Thyroid gland (tissue), 4 donors: Measurements from ENCODE around the gene CNPPD1. TPM values are rescaled to one million over a fixed set of nuclear protein-coding genes. Genes with fewer than 3 reads are reported as not detected.

Experiments used
- DNase-seq, 2 donors: peaks; one replicate each; pipeline ENCODE4 v3.0.0-alpha.2; 2019
- H3K27ac ChIP-seq, 3 donors: fragments of 200-600 bp; sonication (generic); 1 replicate in 2 of 3; 2 replicates in 1 of 3; pipeline ENCODE4 v1.5.1; 2016 to 2019; ENCODE audit warnings: mild to moderate bottlenecking in 1 of 3, moderate library complexity in 1 of 3
- H3K27me3 ChIP-seq: fragments of 200-600 bp; sonication (generic); one replicate; pipeline ENCODE4 v1.5.1; 2019
- H3K36me3 ChIP-seq, 2 donors: fragments of 200-600 bp; sonication (generic); one replicate each; pipeline ENCODE4 v1.5.1; 2016 to 2019
- H3K4me1 ChIP-seq, 2 donors: fragments of 200-600 bp; sonication (generic); one replicate each; pipeline ENCODE4 v1.5.1; 2017 to 2019
- H3K4me3 ChIP-seq, 3 donors: fragments of 200-600 bp; sonication (generic); replicated peaks in 1 of 3; 1 replicate in 2 of 3; 2 replicates in 1 of 3; pipeline ENCODE4 v1.5.1; 2016; ENCODE audit warnings: mild to moderate bottlenecking in 1 of 3
- H3K9me3 ChIP-seq: fragments of 200-600 bp; sonication (generic); one replicate; pipeline ENCODE4 v1.5.1; 2017
- CTCF ChIP-seq, 6 experiments: fragments of 200-600 bp in 3 of 6; fragments of 450-650 bp in 3 of 6; sonication (generic) in 3 of 6; IDR thresholded peaks; one replicate each; pipeline ENCODE4 v1.5.1; 2016 to 2019; ENCODE audit warnings: antibody characterized with exemption in 6 of 6, mild to moderate bottlenecking in 2 of 6, inconsistent platforms in 1 of 6, moderate library complexity in 1 of 6
- POLR2A ChIP-seq, 2 donors: fragments of 450-650 bp; IDR thresholded peaks; one replicate each; pipeline ENCODE4 v1.6.1; 2017; ENCODE audit warnings: antibody characterized with exemption in 2 of 2, mild to moderate bottlenecking in 2 of 2, moderate library complexity in 1 of 2
- WGBS, 2 donors: methylation state at CpG; one replicate each; pipeline ENCODE4 v1.1.5; 2017; 5-methylcytosine and 5-hydroxymethylcytosine counted together
- intact Hi-C: fragments of 100-400 bp; cut with DNase I; formaldehyde crosslinking; loops from one replicate; pipeline ENCODE4 v1.15.1; 2023
- total RNA-seq, 4 donors: library from RNA; depleted of rRNA; stranded (reverse); fragments of >200 nt; gene quantifications; one replicate each; pipeline ENCODE4 v1.2.3, GENCODE V29; 2016

The CNPPD1 gene
- total RNA-seq, 4 donors from 2014 or later = 48.2 to 115 (median 65.0) TPM

GRCh38 chr2:219216535-219216915, 39.8 kb upstream of the CNPPD1 start:
- 88 to 89% methylated on average over 6 of the region's 6 CpGs for WGBS, 2 donors
- peaks cover 27 to 40% of the 10 kb centered on the region in 2 donors for H3K36me3 ChIP-seq
- intact Hi-C loops = no loop called here
- H3K27ac ChIP-seq = peak overlapping the region in 1 of 3 donors; percentile 97
- no peak for DNase-seq
- no peak for TF ChIP-seq POLR2A (IDR thresholded peaks at IDR 0.05)
- H3K4me3 ChIP-seq = no peak overlapping the region
- H3K9me3 ChIP-seq = no peaks in the 10 kb centered on the region
- peaks cover 22 to 23% of the 10 kb centered on the region in 2 donors for H3K4me1 ChIP-seq
- H3K27me3 ChIP-seq = no peaks in the 10 kb centered on the region

GRCh38 chr2:219215871-219216534, 39.3 kb upstream of the CNPPD1 start:
- Histone ChIP-seq H3K9me3 (no peaks in the 10 kb centered on the region), H3K4me1 (peaks cover 22 to 23% of the 10 kb centered on the region in 2 donors), H3K27me3 (no peaks in the 10 kb centered on the region), H3K27ac (peak overlapping the region in 1 of 3 donors; percentile 97), H3K4me3 (no peak overlapping the region), H3K36me3 (peaks cover 21 to 35% of the 10 kb centered on the region in 2 donors)
- no peak for TF ChIP-seq POLR2A (IDR thresholded peaks at IDR 0.05)
- no peak for TF ChIP-seq CTCF (IDR thresholded peaks at IDR 0.05)
- 92 to 94% methylated on average over 27 of the region's 27 CpGs for WGBS, 2 donors
- intact Hi-C loops = no loop called here
- DNase-seq = no peak

GRCh38 chr2:219214786-219215185, 38.1 kb upstream of the CNPPD1 start:
- no peak for TF ChIP-seq POLR2A (IDR thresholded peaks at IDR 0.05)
- TF ChIP-seq CTCF (IDR thresholded peaks at IDR 0.05) = no peak
- peaks cover 21 to 23% of the 10 kb centered on the region in 2 donors for H3K4me1 ChIP-seq
- H3K4me3 ChIP-seq = no peak overlapping the region
- WGBS, 2 donors = 94 to 97% methylated on average over 6 of the region's 6 CpGs
- no peaks in the 10 kb centered on the region for H3K9me3 ChIP-seq
- no peaks in the 10 kb centered on the region for H3K27me3 ChIP-seq
- peaks cover 25 to 42% of the 10 kb centered on the region in 2 donors for H3K36me3 ChIP-seq
- intact Hi-C loops = loop anchor here (5.0 kb wide), 1 partner anchor 37 kb away; the partner anchor contains the start of genes CNPPD1 and RETREG2
- H3K27ac ChIP-seq = no peak overlapping the region
- no peak for DNase-seq

GRCh38 chr2:219214141-219214540, 37.4 kb upstream of the CNPPD1 start:
- peaks cover 17% of the 10 kb centered on the region in 2 donors for H3K4me1 ChIP-seq
- DNase-seq = no peak
- TF ChIP-seq CTCF (IDR thresholded peaks at IDR 0.05) (no peak), POLR2A (IDR thresholded peaks at IDR 0.05) (no peak)
- intact Hi-C loops = loop anchor here (5.0 kb wide), 1 partner anchor 37 kb away; the partner anchor contains the start of genes CNPPD1 and RETREG2
- WGBS, 2 donors = 95 to 97% methylated on average over 15 of the region's 15 CpGs
- peak overlapping the region in 1 of 3 donors; percentile 0 for H3K27ac ChIP-seq
- H3K36me3 ChIP-seq = peaks cover 27 to 49% of the 10 kb centered on the region in 2 donors
- H3K4me3 ChIP-seq = no peak overlapping the region
- H3K27me3 ChIP-seq = no peaks in the 10 kb centered on the region
- H3K9me3 ChIP-seq = no peaks in the 10 kb centered on the region

- Histone ChIP-seq H3K27ac (peak overlapping the region in 1 of 3 donors; percentile 0), H3K36me3 (peaks cover 27 to 54% of the 10 kb centered on the region in 2 donors), H3K4me3 (no peak overlapping the region), H3K4me1 (peaks cover 19 to 21% of the 10 kb centered on the region in 2 donors), H3K9me3 (no peaks in the 10 kb centered on the region), H3K27me3 (no peaks in the 10 kb centered on the region)
- intact Hi-C loops = loop anchor here (5.0 kb wide), 1 partner anchor 36 kb away; the partner anchor contains the start of genes CNPPD1 and RETREG2
- TF ChIP-seq CTCF (IDR thresholded peaks at IDR 0.05) (no peak), POLR2A (IDR thresholded peaks at IDR 0.05) (no peak)
- WGBS, 2 donors = 93 to 96% methylated on average over 7 to 10 of the region's 10 CpGs
- DNase-seq = no peak
These were observed 36.9 kb upstream of the CNPPD1 start for GRCh38 chr2:219213486-219214071.
